Prostate gland (tissue), 2 donors: ENCODE results near the gene RELL1.

ENCODE experiments used
- CTCF ChIP-seq, 4 experiments: fragments of 200-600 bp in 2 of 4; fragments of 450-650 bp in 2 of 4; sonication (generic) in 2 of 4; IDR thresholded peaks; 1 replicate in 3 of 4; 2 replicates in 1 of 4; pipeline ENCODE4 v1.5.1; 2016 to 2019; ENCODE audit warnings: antibody characterized with exemption in 4 of 4, mild to moderate bottlenecking in 2 of 4, moderate library complexity in 2 of 4
- POLR2A ChIP-seq: fragments of 450-650 bp; IDR thresholded peaks from one replicate; pipeline ENCODE4 v1.6.1; 2016; ENCODE audit warnings: antibody characterized with exemption, mild to moderate bottlenecking

- no peak for TF ChIP-seq CTCF (IDR thresholded peaks at IDR 0.05)
- TF ChIP-seq POLR2A = no peak
These were observed 19.9 kb upstream of the RELL1 start for GRCh38 chr4:37706032-37706431.
